Central memory CD8-positive, alpha-beta T cell (primary cell): ENCODE data around the gene TCEAL8.

Experiments
- ATAC-seq: fragments of 150-1000 bp; cut with Tn5 transposase; replicated peaks from 2 replicates; pipeline ENCODE4 v1.10.0; 2022; ENCODE audit warnings: mild to moderate bottlenecking, moderate FRiP score, moderate number of reproducible peaks; ENCODE audit not compliant: poor library complexity, severe bottlenecking; ENCODE audit errors: extremely low read depth
- DNase-seq, 2 donors: peaks; one replicate each; pipeline ENCODE4 v3.0.0; 2021; ENCODE audit warnings: low spot score in 2 of 2
- H3K27ac Mint-ChIP-seq: one replicate; pipeline ENCODE4 v1.8.0; 2022; ENCODE audit warnings: low read depth, mild to moderate bottlenecking, moderate library complexity, mixed read lengths
- H3K27me3 Mint-ChIP-seq: one replicate; pipeline ENCODE4 v1.8.0; 2022; ENCODE audit warnings: mixed read lengths
- H3K36me3 Mint-ChIP-seq: one replicate; pipeline ENCODE4 v1.8.0; 2022; ENCODE audit warnings: mild to moderate bottlenecking, moderate library complexity, mixed read lengths; ENCODE audit not compliant: insufficient read depth
- H3K4me1 Mint-ChIP-seq: one replicate; pipeline ENCODE4 v1.8.0; 2022; ENCODE audit warnings: mixed read lengths
- H3K4me3 Mint-ChIP-seq: one replicate; pipeline ENCODE4 v1.8.0; 2022; ENCODE audit warnings: mild to moderate bottlenecking, moderate library complexity, mixed read lengths
- H3K9me3 Mint-ChIP-seq: one replicate; pipeline ENCODE4 v1.8.0; 2022; ENCODE audit warnings: mixed read lengths

Gene TCEAL8

DNA sequence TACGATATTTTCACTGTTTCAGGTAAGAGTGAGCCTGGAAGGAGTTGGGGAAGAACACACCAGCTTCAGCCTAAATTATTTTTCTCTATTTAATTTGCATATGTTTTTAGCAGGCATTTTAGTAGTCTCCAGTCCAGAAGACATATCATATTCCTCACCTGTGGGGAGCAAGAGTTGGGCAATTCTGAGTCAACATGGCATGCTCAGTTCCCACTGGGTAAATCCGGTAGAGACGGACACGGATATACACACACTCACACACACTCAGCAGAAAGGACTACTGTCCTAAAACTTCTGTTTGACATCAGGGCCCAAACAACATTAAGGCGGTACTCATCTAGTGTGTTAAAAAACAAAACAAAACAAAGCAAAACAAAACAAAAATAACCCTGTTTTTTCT, 44.9 kb downstream of the TCEAL8 start:
- H3K9me3 Mint-ChIP-seq: no peaks in the 10 kb centered on the region
- H3K4me3 Mint-ChIP-seq: no peak overlapping the region
- H3K27me3 Mint-ChIP-seq: peaks cover 7% of the 10 kb centered on the region
- H3K36me3 Mint-ChIP-seq: peaks cover 2% of the 10 kb centered on the region
- peaks cover 5% of the 10 kb centered on the region for H3K4me1 Mint-ChIP-seq
- ATAC-seq (no peak), DNase-seq (no peak)
- no peak overlapping the region for H3K27ac Mint-ChIP-seq
